Activated CD4-positive, alpha-beta T cell treated with anti-CD3 and anti-CD28 coated beads, Interleukin-2, amount 50 U/mL, for 48 hours (primary cell): ENCODE results near the gene PDE1C.

Experiments
- DNase-seq, 2 experiments: peaks; one replicate each; pipeline ENCODE4 v3.0.0-alpha.2; 2020

The PDE1C gene

DNA sequence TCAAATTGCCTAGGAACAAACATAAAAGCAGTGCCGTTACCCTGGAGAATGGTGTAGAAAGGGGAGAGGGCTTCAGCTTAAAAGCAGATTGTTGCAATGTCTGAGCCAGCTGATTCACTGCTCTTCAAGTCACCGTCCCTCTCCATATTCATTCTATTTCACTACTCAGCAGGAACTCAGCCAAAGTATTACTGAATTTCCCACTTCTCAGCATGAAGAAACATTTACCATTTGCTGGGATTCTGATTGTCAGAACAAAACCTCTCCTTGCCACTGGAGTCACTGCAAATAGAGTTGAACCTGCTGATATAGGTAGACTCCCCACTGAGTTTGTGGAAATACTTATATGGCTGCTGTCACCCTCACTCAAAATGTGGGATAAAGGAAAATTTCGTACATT lies 311.5 kb downstream of the PDE1C start:
- no peak for DNase-seq

DNA sequence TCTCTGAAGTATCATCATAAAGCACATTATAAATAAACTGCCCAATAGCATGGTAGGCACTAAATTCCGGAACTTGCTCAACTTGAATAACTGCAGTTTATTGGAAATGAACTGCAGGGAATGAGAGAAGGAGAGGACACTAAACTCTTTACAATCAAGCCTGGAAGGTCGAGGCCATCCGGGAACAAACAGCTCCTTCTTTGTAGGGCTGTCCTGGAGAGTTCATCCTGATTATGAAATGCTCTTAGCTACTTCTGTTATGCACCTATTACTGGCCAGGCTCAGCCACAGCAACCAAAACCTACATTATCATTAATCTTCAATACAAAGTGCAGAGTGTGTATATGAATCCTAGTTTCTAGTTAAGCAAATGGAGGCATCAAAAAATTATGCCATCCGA lies 318.5 kb downstream of the PDE1C start:
- no peak for DNase-seq

DNA sequence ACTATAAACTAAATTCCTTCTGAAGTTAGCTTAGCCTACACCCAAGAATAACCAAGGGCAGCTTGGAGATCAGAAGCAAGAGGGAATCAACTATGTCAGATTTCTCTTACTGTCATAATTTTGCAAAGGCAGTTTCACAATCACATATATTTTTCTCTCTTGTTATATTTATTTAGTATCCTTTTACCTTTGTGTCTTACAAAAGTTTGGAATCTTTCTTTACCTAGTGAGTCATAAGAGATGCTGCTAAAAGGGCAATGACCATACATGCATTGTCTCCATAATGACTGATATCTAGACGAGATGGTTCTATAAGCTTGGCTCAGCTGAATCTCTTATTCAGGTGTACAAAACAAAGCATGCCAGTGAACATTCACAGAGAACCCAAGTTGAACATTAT lies 322.1 kb downstream of the PDE1C start:
- DNase-seq = no peak

DNA sequence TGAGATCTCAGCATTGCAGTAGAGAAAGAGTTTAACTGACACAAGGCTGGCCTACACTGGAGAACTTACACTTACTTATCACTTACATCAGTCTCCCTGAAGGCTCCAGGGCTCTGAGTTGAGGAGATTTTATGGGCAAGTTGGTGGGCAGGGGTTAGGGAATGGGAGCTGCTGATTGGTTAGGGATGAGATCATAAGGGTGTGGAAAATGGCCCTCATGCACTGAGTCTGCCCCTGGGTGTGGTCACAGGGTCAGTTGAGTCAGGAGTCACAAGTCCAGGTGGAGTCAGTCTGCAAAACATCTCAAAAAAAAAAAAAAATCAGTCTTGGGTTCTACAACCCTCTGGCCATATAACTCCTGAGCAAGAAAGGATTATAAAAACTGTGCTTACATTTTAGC lies 322.7 kb downstream of the PDE1C start:
- DNase-seq = no peak

DNA sequence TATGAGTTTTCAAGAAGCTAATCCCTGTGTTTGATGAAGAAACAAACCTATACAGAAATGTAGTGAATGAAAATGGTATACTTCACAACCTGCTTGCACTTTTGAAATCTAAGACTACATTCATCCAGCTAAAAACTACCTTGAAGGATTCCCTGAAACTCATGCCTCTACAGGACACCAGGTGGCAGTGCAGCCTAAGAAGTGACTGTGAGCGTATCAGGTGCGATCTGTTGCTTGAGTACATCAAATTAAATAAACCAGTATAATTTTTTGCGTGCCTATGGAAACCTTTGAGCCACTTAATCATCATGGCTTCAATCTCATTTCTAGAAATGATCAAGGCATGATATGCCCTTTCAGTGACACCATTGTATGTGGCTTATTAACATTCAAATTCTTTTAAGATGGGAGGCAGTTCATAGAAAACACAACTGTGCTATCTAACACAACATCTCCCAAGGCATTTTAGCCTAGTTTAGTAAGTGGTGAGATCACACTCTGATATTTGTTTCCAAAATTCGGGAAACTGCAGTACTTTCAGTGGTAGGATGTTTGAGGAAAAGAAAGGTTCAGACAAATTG lies 325.8 kb downstream of the PDE1C start:
- peak; percentile 52 to 53 for DNase-seq

DNA sequence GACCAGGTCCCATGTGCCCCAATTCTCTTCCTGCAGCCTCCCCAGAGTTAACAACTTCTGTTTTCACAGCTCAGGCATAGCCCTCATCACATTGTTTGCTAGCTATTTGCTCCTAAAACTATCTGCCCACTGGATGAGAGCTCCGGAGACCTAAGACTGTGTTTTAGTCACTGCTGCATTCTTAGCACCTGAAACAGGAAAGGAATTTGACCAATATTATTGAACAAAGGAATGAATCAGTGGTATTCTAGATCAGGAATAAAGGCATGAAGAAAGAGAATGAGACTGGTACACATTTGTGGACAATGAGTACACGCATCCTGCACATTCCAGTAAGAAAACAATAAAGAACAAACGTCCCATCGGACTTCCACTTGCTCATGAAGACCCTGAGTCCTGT lies 328.4 kb downstream of the PDE1C start:
- DNase-seq = no peak

DNA sequence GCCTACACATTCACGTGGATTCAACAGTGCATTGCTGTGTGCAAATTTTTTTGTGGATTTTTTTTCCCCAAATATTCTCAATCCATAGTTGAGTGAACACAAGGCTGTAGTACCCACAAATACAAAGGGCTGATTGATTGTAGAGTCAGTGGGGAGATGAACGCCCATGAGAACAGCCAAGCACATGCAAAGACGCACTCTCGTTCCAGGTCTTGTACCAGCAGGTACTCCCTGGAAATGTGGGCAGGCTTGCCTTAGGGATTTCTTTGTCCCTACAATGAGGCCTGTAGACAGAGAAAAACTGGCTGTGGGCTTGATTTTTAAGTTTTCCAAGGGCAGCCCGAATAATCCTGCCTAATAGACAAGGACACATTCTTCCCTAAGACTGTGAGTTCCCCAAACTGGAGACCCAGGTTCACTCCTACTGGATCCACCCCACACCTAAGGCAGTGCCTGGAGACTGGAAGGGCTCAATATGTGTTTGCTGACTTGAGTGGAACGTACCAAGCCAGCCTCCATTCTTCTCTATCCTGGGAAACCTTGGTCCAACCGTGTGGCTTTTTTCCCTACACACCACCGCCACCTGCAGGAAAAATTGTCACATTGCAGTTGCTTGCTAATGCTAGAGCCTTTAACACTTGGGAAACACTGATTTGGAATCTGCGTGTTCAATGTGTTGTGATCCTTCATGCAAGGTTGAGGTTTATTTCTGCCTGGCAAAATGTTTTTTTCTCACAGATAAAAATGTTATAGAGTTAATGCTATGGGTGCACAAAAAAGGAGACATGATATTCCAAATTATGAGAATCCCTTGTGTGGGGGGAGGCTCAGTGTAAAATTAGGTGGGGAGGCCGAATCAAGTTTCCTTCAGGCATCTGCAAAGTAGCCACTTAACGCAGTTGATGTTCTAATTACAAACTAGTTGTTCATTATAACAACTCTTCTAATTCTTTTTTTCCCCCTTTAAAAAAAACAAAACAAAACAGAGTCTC lies 333.9 kb downstream of the PDE1C start:
- peak; percentile 7 to 18 for DNase-seq

DNA sequence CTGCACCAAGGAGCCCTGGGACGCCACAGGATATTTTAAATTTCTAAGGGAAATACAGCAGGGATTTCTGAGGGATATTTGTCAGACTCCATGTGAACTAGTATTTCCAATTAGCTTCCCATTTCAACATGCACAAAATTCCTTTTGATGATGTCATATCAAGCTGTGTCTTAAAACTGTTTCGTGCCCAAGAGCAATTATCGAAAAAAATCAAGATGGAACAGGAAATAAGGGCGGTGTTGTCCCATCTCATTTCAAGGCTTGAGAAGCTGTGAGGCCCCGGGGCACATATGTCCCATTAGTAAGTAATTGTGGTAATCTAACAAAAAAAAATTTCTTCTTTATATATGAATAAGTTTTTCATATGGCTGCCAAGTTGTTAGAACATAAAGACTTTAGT lies 335.8 kb downstream of the PDE1C start:
- DNase-seq = no peak

DNA sequence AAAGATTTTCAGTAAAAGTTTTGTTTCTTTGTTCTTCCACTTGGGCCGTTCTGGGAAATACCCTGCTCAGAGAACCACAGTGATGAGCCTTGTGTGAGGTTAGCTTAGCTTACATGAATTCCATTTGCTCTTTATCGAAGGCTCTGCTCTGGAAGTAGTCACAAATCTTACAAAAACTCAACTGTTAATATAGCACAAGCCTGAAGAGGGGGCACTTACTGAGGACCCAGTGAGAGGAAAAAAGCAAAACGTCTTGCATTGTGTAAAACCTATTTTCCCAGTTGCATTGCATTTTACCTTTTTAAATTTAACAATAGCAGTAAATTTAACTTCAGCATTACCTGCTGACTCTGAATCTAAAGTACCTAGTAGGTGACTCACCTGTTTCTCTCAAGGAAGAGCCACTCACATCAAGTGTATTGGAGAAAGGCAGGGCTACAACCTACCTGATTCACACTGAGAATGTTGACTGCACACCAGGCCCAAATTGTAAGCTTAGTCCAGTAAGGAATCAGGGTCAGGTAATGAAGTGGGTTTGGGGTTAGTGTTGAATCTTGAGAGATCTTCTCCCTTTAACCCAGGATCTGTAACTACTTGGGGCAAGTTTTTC lies 340.9 kb downstream of the PDE1C start:
- no peak for DNase-seq

DNA sequence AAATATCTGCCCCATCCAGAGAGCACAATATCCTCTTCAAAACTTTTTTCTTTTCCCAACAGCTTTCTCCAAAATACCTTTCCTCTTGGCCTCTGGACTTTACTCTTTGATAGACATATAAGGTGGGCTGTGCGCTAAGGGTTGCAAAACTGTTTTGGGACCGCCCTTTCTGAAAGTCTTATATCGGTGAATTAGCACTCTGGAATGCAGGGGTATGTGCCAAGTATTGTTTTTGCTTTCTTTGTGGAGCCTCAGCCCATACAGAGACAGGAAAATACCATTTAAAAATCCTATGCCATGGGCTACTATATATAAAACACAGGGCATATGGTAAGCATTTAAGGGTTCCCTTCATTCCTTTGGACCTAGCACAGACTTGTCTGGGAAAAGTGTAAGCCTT lies 345.5 kb downstream of the PDE1C start:
- DNase-seq = no peak

DNA sequence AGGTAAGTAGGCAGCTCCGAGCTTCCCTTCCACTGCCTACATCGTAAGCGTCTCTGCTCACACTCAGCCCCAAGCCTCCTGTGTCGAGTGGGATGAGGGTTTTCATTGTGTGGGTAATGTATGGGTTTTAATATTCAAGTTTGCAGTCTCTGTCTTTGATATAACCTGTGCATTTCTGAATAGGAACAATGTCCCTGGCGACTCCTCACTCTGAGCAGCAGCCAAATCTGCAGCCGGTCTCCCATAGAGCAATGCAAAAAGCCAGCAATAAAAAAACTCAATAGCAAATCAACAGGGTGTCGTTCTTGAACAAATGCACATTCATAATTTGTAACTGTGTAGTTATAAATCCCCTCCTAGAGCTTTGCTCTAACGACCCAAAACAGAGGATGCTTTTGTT lies 349.8 kb downstream of the PDE1C start:
- DNase-seq = no peak

DNA sequence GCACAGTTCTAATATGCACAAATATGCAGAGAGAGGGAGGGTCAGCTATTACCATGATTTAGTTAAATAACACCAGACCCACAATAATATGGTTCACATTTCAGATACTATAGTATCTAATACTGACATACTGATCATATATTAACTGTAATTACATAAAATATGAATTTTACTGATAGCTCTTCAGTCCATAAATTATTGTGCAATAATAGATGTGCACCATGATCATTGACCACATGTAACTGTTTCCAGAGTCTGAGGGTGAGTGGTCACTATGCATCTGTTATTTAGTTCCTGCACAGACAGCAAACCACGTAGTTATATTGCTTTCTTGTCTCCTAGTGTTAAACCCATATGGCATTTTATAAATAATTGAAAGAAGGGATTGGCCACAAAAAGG lies 353.9 kb downstream of the PDE1C start:
- no peak for DNase-seq

DNA sequence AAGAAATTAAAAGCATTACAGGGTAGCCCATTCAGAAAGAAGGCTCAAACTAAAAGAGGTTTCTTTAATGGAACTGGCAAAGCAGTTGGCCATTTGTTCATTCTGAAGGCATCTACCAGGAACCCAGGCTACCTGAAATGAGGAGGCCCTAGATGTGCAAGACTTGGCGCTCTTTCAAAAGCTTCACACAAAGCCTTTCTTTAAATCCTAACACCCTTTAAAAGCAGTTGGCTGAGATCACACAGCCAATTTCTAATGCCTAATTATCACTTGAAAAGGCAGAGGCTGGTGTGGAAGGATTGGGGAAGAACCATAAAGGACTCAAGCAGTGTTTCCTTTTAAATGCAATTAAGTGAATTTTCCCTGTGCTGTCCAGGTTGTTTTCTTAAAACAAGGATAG lies 360.0 kb downstream of the PDE1C start:
- no peak for DNase-seq

DNA sequence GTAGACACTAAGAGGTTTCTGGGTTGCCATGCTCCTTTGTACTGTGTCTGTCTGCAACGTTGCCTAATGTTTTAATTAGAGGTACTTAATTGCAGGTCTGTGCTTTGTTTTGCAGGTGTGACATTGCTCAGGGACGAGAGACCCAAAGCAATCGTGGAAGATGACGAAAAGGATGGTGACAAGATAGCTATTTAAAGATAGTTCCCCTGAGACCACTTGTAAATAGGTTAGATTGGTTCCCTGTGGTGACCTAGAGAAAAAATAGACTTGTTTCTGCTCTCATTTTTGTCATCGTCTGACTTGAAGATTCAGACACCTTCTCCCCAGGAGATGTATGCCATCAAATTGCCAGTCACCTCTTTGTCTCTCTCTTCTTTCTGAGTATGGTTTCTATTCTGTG lies 363.1 kb downstream of the PDE1C start:
- no peak for DNase-seq

DNA sequence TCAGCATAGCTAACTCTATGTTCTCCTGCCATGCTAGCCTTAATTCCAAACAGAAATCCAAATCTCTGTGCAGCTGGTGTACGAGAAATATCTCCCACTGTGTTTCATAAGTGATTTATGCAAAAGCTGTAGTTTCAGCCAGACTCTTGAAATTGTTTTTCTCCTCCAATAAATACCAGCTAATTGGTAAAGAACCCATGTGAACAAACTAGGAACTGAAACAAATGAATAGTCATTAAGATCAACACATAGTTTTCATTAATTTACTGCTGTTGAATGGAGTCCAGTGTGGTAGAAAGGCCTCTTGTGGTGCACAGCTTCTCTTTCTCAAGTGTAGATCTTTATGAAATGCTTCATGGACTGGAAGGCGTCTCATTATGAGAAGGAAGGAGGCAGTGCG lies 364.8 kb downstream of the PDE1C start:
- DNase-seq = no peak

DNA sequence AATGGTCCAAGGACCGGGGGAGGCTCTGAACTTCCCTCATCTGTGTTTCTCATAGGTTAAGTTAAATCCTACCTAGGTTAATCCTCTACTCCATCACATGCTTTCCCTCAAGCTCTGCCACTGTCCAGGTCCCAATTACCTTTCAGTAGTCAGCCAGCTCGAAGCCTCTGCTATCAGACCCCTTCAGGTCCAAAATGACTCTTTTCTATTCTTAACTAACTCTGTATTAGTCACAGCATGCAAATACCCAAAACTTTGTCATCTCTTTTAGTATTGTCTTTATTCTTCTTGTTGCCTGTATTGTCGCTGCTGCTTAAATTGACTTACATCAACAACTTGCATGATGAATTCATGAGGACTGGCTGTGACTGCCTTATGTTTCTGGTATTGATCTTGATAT lies 367.9 kb downstream of the PDE1C start:
- DNase-seq = no peak
